Fibroblast of the aortic adventitia (primary cell): ENCODE results near the gene SYT3. TPM values are rescaled to one million over a fixed set of nuclear protein-coding genes. Genes with fewer than 3 reads are reported as not detected.
"Not testable (repeated sequence)": the region's sequence is repeated elsewhere in the genome, so short reads cannot be mapped to it uniquely, and the experiment has no call there.

Source experiments
- DNase-seq: peaks from one replicate; pipeline ENCODE4 v3.0.0-alpha.2; 2010; ENCODE audit warnings: low read depth
- H3K4me3 ChIP-seq: 2 replicates; pipeline ENCODE4 v1.5.1; 2011; ENCODE audit warnings: low read depth, mild to moderate bottlenecking, control low read depth, low read length, moderate library complexity
- total RNA-seq: library from RNA; depleted of rRNA; stranded (reverse); fragments of >200 nt; gene quantifications from 2 replicates; pipeline ENCODE4 v1.2.3, GENCODE V29; 2012; ENCODE audit warnings: low replicate concordance
- TF ChIP-seq, protein P1 (sequence below): IDR thresholded peaks from 2 replicates; pipeline ENCODE4 v1.5.1; 2011; ENCODE audit warnings: mild to moderate bottlenecking, low read length, control low read depth, inconsistent platforms; ENCODE audit not compliant: insufficient read depth

SYT3 gene
- total RNA-seq, 1 donor, result 0.09 TPM

DNA sequence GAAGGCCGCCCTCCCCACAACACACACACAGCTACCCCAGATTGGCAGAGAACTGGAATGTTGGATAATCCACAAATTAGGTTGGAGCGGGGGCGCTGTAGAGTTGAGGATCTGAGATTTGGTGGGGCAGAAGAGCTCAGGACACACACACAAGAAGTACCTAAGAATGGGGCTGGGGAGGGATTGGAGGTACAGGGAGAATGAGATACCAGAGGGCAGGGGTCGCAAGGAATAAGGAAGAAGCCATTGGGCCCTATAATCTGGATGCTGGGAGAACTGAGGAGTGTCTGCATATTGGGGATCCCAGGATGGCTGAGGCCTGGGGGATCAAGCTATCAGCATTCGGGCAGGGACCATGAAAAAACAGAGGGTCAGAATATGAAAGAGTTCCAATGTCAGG is 11.5 kb downstream of the SYT3 start:
- TF ChIP-seq, protein P1, sequence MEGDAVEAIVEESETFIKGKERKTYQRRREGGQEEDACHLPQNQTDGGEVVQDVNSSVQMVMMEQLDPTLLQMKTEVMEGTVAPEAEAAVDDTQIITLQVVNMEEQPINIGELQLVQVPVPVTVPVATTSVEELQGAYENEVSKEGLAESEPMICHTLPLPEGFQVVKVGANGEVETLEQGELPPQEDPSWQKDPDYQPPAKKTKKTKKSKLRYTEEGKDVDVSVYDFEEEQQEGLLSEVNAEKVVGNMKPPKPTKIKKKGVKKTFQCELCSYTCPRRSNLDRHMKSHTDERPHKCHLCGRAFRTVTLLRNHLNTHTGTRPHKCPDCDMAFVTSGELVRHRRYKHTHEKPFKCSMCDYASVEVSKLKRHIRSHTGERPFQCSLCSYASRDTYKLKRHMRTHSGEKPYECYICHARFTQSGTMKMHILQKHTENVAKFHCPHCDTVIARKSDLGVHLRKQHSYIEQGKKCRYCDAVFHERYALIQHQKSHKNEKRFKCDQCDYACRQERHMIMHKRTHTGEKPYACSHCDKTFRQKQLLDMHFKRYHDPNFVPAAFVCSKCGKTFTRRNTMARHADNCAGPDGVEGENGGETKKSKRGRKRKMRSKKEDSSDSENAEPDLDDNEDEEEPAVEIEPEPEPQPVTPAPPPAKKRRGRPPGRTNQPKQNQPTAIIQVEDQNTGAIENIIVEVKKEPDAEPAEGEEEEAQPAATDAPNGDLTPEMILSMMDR, result no peak
- no peak for DNase-seq
- H3K4me3 ChIP-seq, result no peak overlapping the region

- no peak overlapping the region for H3K4me3 ChIP-seq
- TF ChIP-seq, protein P1, result no peak
- DNase-seq, result no peak
Observed at GRCh38 chr19:50626795-50627194, 12.9 kb downstream of the SYT3 start.

GRCh38 chr19:50626011-50626410 is 13.7 kb downstream of the SYT3 start:
- no peak overlapping the region for H3K4me3 ChIP-seq
- no peak for DNase-seq
- TF ChIP-seq, protein P1, result no peak

DNA sequence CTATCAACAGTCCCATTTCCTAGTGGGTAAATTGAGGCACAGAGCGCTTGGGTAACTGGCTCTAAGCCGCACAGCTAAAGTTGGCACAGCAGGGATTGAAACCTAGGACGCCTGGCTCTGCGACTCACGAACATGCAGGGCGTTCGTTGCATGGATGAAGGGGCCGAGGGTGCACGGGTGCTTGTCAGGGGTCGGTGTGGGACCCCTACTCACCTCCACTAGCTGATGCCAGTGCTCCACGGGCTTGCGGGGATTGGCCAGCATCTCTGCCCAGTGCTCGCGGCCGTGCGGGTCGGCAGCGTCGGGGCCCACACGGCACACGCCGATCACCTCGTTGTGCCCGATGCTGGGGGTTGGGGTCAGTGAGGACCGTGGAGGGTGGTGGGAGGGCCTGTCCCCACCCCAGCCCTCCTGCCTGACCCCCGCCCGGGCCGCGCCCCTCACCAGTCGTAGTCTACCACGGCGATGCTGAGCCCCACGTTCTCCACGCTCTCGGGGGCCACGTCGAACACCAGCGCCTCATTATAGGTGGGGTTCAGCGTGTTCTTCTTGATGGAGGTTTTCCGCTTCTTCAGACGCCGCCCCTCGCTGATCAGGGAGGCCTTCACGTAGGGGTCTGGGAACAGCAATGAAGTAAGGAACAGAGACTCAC is 14.6 kb downstream of the SYT3 start:
- H3K4me3 ChIP-seq, result no peak overlapping the region
- DNase-seq, result no peak
- TF ChIP-seq, protein P1, result no peak

GRCh38 chr19:50620394-50620906 is 19.2 kb downstream of the SYT3 start:
- not testable (repeated sequence) for DNase-seq, H3K4me3 ChIP-seq

DNA sequence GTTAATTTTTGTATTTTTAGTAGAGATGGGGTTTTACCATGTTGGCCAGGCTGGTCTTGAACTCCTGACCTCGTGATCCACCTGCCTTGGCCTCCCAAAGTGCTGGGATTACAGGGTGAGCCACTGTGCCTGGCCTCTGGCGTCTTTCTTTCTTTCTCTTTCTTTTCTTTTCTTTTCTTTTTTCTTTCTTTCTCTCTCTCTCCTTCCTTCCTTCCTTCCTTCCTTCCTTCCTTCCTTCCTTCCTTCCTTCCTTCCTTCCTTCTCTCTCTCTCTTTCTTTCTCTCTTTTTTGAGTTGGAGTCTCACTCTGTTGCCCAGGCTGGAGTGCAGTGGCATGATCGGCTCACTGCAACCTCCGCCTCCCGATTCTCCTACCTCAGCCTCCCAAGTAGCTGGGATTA is 20.5 kb downstream of the SYT3 start:
- not testable (repeated sequence) for DNase-seq, H3K4me3 ChIP-seq

GRCh38 chr19:50618379-50618778 is 21.3 kb downstream of the SYT3 start:
- not testable (repeated sequence) for DNase-seq, H3K4me3 ChIP-seq

- not testable (repeated sequence) for DNase-seq, H3K4me3 ChIP-seq
Observed at GRCh38 chr19:50612504-50613404, 26.9 kb downstream of the SYT3 start.
